Gastrocnemius medialis (tissue), 4 donors: ENCODE measurements around the gene XPO1.

Experiments
- POLR2A ChIP-seq, 2 donors: fragments of 450-650 bp; IDR thresholded peaks; one replicate each; pipeline ENCODE4 v1.6.1; 2017; ENCODE audit warnings: antibody characterized with exemption in 2 of 2, mild to moderate bottlenecking in 2 of 2, moderate library complexity in 2 of 2
- TF ChIP-seq, protein P1 (sequence below), 5 experiments: fragments of 450-650 bp in 3 of 5; fragments of 200-600 bp in 2 of 5; sonication (generic) in 2 of 5; IDR thresholded peaks in 4 of 5; conservative IDR thresholded peaks in 1 of 5; 1 replicate in 4 of 5; 2 replicates in 1 of 5; pipeline ENCODE4 v1.5.1; 2016 to 2019; ENCODE audit warnings: antibody characterized with exemption in 5 of 5, mild to moderate bottlenecking in 3 of 5, moderate library complexity in 3 of 5

DNA sequence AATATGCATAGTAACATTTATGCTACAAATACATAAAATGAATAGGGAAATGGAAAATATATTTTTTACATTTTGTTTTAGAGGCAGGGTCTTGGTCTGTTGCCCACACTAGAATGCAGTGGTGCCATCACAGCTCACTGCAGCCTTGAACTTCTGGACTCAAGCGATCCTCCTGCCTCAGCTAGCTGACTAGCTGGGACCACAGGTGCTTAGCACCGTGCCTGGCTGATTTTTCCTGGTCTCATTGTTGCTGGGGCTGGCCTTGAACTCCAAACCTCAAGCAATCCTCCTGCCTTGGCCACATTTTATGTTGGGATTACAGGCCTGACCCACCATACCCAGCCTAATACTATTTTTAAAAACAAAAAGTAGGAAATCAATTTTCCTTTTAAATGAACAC lies 33.2 kb downstream of the XPO1 start:
- TF ChIP-seq, protein P1, sequence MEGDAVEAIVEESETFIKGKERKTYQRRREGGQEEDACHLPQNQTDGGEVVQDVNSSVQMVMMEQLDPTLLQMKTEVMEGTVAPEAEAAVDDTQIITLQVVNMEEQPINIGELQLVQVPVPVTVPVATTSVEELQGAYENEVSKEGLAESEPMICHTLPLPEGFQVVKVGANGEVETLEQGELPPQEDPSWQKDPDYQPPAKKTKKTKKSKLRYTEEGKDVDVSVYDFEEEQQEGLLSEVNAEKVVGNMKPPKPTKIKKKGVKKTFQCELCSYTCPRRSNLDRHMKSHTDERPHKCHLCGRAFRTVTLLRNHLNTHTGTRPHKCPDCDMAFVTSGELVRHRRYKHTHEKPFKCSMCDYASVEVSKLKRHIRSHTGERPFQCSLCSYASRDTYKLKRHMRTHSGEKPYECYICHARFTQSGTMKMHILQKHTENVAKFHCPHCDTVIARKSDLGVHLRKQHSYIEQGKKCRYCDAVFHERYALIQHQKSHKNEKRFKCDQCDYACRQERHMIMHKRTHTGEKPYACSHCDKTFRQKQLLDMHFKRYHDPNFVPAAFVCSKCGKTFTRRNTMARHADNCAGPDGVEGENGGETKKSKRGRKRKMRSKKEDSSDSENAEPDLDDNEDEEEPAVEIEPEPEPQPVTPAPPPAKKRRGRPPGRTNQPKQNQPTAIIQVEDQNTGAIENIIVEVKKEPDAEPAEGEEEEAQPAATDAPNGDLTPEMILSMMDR (IDR thresholded peaks at IDR 0.05 in 4 of 5, conservative IDR thresholded peaks at IDR 0.05 in 1 of 5) = no peak
- TF ChIP-seq POLR2A (IDR thresholded peaks at IDR 0.05) = no peak
